Neutrophil (primary cell): ENCODE measurements around the gene TRIM41.
A peak's percentile ranks its signal among the peaks of the same experiment; 100 is the strongest.

ENCODE experiments used
- H3K27ac ChIP-seq: fragments of 200-600 bp; sonication (generic); 2 replicates; pipeline ENCODE4 v1.5.1; 2016; ENCODE audit warnings: mild to moderate bottlenecking, moderate library complexity
- H3K27me3 ChIP-seq: fragments of 200-600 bp; sonication (generic); 2 replicates; pipeline ENCODE4 v1.6.0; 2016; ENCODE audit warnings: mild to moderate bottlenecking
- H3K36me3 ChIP-seq: fragments of 200-600 bp; sonication (generic); 2 replicates; pipeline ENCODE4 v1.5.1; 2017
- H3K4me1 ChIP-seq, 2 experiments: fragments of 200-600 bp in 1 of 2; sonication (generic) in 1 of 2; 1 replicate in 1 of 2; 2 replicates in 1 of 2; pipeline versions ENCODE4 v1.5.1 to v1.6.1; 2013 to 2016; ENCODE audit warnings: low read depth in 1 of 2, low read length in 1 of 2, mild to moderate bottlenecking in 1 of 2, moderate library complexity in 1 of 2; ENCODE audit not compliant: control insufficient read depth in 1 of 2, insufficient read depth in 1 of 2
- H3K4me3 ChIP-seq, 2 experiments: fragments of 200-600 bp in 1 of 2; sonication (generic) in 1 of 2; 1 replicate in 1 of 2; 2 replicates in 1 of 2; pipeline ENCODE4 v1.5.1; 2013 to 2016; ENCODE audit warnings: low read depth in 1 of 2, low read length in 1 of 2, mild to moderate bottlenecking in 1 of 2, moderate library complexity in 1 of 2
- H3K9me3 ChIP-seq: fragments of 200-600 bp; sonication (generic); 2 replicates; pipeline ENCODE4 v1.5.1; 2016
- CTCF ChIP-seq: fragments of 200-600 bp; sonication (generic); IDR thresholded peaks from 2 replicates; pipeline ENCODE4 v1.5.1; 2016; ENCODE audit warnings: antibody characterized with exemption

Gene TRIM41

GRCh38 chr5:181200816-181201215, 22.3 kb upstream of the TRIM41 start:
- Histone ChIP-seq H3K27ac (no peak overlapping the region), H3K4me1 (peaks cover 27 to 28% of the 10 kb centered on the region in 2 experiments), H3K27me3 (peaks cover 82% of the 10 kb centered on the region), H3K36me3 (no peaks in the 10 kb centered on the region), H3K9me3 (no peaks in the 10 kb centered on the region), H3K4me3 (no peak overlapping the region)
- TF ChIP-seq CTCF = no peak

- Histone ChIP-seq H3K4me3 (no peak overlapping the region), H3K4me1 (peaks cover 51% of the 10 kb centered on the region in 2 experiments), H3K36me3 (no peaks in the 10 kb centered on the region), H3K9me3 (no peaks in the 10 kb centered on the region), H3K27ac (no peak overlapping the region), H3K27me3 (peaks cover 99% of the 10 kb centered on the region)
- TF ChIP-seq CTCF = no peak
Observed at GRCh38 chr5:181203093-181203711, 19.9 kb upstream of the TRIM41 start.

- peak overlapping the region; percentile 8 to 60 for H3K4me3 ChIP-seq
- no peak for TF ChIP-seq CTCF
- H3K9me3 ChIP-seq = no peaks in the 10 kb centered on the region
- H3K4me1 ChIP-seq = peaks cover 51% of the 10 kb centered on the region in 2 experiments
- no peaks in the 10 kb centered on the region for H3K36me3 ChIP-seq
- peaks cover 99% of the 10 kb centered on the region for H3K27me3 ChIP-seq
- H3K27ac ChIP-seq = no peak overlapping the region
Observed at GRCh38 chr5:181203777-181204112, 19.3 kb upstream of the TRIM41 start.

- Histone ChIP-seq H3K36me3 (no peaks in the 10 kb centered on the region), H3K27me3 (peaks cover 98% of the 10 kb centered on the region), H3K9me3 (no peaks in the 10 kb centered on the region), H3K4me1 (peaks cover 51% of the 10 kb centered on the region in 2 experiments), H3K4me3 (peak overlapping the region; percentile 20 to 60), H3K27ac (no peak overlapping the region)
- TF ChIP-seq CTCF = no peak
Observed at GRCh38 chr5:181204113-181204825, 18.8 kb upstream of the TRIM41 start.

GRCh38 chr5:181204826-181205760, 18.0 kb upstream of the TRIM41 start, which contains the start of gene TRIM7:
TRIM7 (minus strand) TSS chr5:181205196; CDS start chr5:181205110, 86 bp downstream.
- Histone ChIP-seq H3K4me3 (peak within 1 kb of the TSS; percentile 24 to 60), H3K27me3 (peaks cover 98% of the 10 kb centered on the region), H3K4me1 (peaks cover 51% of the 10 kb centered on the region in 2 experiments), H3K36me3 (no peaks in the 10 kb centered on the region), H3K9me3 (no peaks in the 10 kb centered on the region), H3K27ac (no peak within 1 kb of the TSS)
- no peak for TF ChIP-seq CTCF
